ENCODE data around the gene INTS6L. TPM values are rescaled to one million over a fixed set of nuclear protein-coding genes. Genes with fewer than 3 reads are reported as not detected.

INTS6L gene
- total RNA-seq, 2 donors from 2014 or later = 8.2 to 9.1 TPM

DNA sequence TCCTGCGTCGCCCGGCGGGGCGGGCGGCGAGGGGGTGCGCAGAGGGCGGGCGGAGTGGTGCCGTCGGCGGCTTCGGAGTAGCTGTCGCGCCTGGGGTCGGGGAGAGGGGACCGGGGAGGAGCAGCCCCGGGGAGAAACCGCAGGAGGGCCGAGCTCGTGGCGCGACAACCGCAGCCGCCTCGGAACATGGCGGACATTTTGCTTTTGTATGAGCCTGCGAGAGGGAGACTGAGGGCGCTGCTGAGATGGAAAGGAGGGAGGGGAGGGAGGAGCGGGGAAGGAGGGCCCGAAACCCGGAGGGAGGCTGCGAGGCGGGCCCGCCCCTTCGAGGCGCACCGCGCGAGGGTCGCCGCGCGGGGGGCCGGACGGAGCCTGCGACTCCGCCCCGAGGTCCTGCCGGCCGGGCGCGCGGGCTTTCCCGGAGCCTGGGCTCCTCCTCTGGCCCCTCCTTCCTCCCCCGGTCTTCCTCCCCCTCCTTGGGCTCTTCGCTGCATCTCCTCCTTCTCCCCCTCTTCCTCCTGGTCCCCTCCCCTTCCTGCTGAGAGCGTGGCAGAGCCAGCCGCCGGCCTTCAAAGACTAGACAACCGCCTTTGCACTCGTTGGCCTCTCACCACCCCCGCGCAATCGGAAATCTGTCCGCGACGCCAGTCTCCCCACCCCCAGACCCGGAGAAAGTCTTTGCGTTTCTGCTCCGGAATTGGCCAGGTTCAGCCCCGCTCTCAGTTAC, 1.1 kb downstream of the INTS6L start:
- DNase-seq (ENCODE audit: low spot score) = peak; percentile 95
- intact Hi-C loops (cut with DNase I) = no loop called here

DNA sequence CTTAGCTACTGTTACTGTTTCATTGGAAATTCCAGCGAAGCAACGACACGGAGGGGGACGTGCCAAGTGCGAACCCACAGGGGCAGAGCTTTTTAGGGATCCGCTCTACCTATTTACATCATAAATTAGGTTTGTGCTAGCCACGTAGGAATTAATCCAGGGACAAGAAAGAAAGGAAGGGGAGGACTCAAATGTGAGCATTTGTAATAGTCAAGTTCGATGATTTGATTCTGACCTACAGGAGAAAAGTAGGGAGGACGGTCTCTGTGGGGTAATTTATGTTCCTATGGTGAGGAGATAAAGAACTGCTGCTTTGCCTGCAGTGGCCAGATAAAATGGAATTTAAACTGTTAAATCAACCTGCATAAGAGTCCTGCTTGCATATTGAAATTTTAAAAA, 1.7 kb downstream of the INTS6L start:
- intact Hi-C loops (cut with DNase I) = no loop called here

GRCh38 chrX:135522878-135523693, 2.6 kb downstream of the INTS6L start:
- no peak for DNase-seq (ENCODE audit: low spot score)
- intact Hi-C loops (cut with DNase I) = no loop called here

More for the DNA sequence above, 1.7 kb downstream of the INTS6L start:
- no peak for DNase-seq (ENCODE audit: low spot score)

- DNase-seq (ENCODE audit: low spot score) = no peak
- intact Hi-C loops (cut with DNase I) = no loop called here
These were observed 7.8 kb downstream of the INTS6L start for GRCh38 chrX:135528254-135528653.

GRCh38 chrX:135528756-135529155, 8.3 kb downstream of the INTS6L start:
- intact Hi-C loops (cut with DNase I) = no loop called here
- DNase-seq (ENCODE audit: low spot score) = no peak

DNA sequence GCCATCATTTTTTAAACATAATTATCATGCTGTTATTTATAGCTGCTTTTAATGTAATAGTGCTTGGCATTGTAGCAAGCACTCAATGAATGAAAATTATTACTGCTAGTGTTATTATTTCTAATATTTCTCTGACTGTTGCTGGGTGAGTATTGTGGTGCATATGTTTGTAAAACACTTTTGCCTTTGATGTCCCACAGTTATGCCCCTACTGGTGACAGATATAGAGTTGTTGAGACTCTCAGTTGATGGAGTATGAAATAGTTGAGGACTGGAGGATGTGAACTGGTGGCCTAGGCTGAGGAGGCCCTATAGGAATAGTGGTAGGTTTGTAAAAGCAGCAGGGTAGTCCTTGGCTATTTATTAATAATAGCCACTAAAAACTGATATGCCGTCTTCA, 9.6 kb downstream of the INTS6L start:
- no peak for DNase-seq (ENCODE audit: low spot score)
- intact Hi-C loops (cut with DNase I) = no loop called here

GRCh38 chrX:135531813-135532212, 11.4 kb downstream of the INTS6L start:
- no peak for DNase-seq (ENCODE audit: low spot score)
- intact Hi-C loops (cut with DNase I) = no loop called here

- intact Hi-C loops (cut with DNase I) = no loop called here
- DNase-seq (ENCODE audit: low spot score) = no peak
These were observed 14.8 kb downstream of the INTS6L start for GRCh38 chrX:135535077-135535940.

- intact Hi-C loops (cut with DNase I) = no loop called here
- no peak for DNase-seq (ENCODE audit: low spot score)
These were observed 16.4 kb downstream of the INTS6L start for GRCh38 chrX:135536877-135537276.

DNA sequence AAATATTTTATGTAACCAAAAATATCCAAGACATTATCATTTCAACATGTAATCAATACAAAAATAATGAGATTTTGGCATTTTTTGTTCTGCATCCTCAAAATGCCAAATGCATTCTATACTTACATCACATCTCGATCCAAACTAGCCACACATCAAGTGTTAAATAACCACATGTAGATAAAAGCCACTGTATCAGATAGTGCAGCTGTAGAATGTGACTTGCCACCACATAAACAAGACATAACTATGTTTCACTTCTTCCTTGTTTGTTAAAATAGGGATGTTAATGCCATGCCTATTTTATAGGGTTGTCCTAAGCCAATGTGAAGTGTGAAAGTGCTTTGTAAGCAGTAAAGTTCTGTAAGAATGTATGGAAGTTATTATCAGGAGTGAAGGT, 20.9 kb downstream of the INTS6L start:
- intact Hi-C loops (cut with DNase I) = no loop called here

GRCh38 chrX:135543172-135543571, 22.7 kb downstream of the INTS6L start:
- DNase-seq (ENCODE audit: low spot score) = no peak
- intact Hi-C loops (cut with DNase I) = no loop called here

More for the DNA sequence above, 20.9 kb downstream of the INTS6L start:
- DNase-seq (ENCODE audit: low spot score) = no peak

GRCh38 chrX:135543924-135544323, 23.5 kb downstream of the INTS6L start:
- intact Hi-C loops (cut with DNase I) = no loop called here
- DNase-seq (ENCODE audit: low spot score) = no peak

DNA sequence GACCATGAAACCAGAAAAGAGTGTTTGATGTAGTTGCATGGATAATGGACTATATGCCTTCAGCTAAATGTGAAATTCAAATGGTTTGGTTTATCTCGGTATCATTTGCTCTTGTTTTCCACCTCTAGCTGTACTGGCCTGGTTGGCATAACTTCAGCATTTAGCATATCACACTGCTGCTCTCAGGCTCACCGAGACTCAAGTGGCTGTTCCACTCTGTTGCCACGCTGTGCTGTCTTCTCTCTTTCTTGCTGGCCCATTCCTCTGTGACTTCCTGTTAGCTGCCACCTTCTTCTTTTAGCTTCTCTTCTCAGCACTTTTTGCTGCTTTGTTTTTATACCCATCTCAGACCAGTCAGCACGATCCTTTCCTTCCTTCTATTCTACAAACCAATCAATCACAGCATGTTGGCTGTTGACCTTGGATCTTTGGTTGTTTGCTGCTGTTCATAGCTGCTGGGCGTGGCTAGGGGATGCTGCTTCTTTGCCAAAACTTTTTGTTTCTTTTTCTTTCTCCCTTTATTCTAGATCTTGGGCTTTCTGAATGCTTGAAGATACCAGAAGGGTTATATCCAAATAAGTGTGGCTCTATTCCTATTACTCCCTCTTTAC, 24.0 kb downstream of the INTS6L start:
- no peak for DNase-seq (ENCODE audit: low spot score)
- intact Hi-C loops (cut with DNase I) = no loop called here

DNA sequence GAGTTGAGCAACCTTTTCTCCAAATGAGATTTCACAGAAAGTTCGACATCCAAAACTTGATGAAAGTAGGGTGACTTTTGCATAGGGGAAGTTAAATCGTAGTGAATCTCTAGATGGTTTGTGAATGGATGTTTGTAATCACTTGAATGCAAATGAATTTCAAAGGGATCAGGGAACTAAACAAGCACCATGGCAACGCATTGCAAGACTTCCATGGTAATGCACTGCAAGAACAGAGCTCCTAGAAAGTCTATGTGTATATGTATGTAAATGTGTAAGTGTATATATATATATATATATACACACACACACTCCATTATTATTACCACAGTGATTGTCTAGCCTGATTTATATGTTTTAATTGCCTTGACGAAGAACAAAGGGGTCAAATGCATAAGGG, 27.3 kb downstream of the INTS6L start:
- no peak for DNase-seq (ENCODE audit: low spot score)
- intact Hi-C loops (cut with DNase I) = no loop called here

DNA sequence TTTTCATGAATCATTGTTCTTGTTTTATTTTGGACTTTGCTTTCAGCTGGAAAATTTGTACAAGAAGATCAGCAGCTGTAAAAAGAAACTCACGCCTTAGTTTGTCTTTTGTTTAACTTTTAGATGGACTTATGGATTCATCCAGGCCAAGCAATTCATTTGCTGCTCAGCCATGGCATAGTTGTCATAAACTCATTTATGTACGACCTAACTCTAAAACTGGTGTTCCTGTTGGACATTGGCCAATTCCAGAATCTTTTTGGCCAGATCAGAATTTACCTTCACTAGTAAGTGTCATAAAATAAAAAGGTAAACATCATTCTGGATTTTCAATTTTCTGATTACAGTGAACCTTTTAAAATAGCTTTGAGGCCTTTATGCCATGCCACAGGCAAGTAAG, 29.1 kb downstream of the INTS6L start:
- no peak for DNase-seq (ENCODE audit: low spot score)
- intact Hi-C loops (cut with DNase I) = no loop called here

DNA sequence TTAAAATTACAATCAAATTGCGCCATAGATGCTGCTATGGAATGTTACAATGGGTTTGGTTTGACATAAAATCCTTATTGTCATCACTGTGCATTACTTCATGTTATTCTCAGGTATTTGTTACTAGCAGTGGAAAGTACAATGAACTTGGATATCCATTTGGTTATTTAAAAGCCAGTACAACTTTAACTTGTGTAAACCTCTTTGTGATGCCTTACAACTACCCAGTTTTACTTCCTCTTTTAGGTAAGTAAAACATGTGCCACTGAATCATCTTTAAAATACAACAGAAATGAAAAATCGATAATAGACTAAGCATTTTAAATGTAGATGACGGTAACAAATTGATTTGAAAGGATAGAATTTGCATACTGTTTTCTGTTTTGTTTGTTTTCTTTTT, 35.6 kb downstream of the INTS6L start:
- no peak for DNase-seq (ENCODE audit: low spot score)
- intact Hi-C loops (cut with DNase I) = no loop called here

DNA sequence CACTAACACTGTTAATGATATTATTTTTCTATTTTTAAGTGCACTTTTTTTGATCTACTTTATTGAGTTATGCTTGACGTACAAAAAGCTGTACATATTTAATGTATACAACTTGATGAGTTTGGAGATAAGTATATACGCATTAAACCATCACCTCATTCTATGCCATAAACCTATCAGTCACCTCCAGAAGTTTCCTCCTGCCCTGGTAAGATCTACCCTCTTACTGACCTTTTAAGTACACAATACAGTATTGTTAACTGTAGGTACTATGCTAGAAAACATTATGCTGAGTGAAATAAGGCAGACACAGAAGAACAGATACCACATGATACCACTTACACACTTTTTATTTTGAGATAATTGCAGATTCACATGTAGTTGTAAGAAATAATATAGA, 36.9 kb downstream of the INTS6L start:
- intact Hi-C loops (cut with DNase I) = no loop called here
- no peak for DNase-seq (ENCODE audit: low spot score)

GRCh38 chrX:135572436-135572835, 52.0 kb downstream of the INTS6L start:
- DNase-seq (ENCODE audit: low spot score) = no peak
- intact Hi-C loops (cut with DNase I) = no loop called here

DNA sequence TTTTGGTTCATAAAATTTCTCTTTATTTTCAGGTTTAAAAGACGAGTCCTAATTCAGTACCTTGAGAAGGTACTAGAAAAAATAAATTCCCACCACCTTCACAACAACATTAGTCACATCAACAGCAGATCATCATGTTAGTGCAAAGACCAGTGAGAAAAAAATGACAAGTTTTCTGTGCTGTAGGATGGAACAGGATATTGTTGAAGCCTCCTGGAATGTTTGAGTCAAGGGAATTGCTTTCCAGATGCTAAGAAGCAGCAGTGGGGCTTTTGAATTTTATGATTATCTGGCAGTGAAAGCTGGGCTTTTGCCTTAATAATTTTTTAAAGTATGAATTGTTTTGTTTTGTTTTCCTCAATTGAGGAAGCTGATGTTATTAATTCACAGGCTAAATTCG, 61.0 kb downstream of the INTS6L start:
- intact Hi-C loops (cut with DNase I) = loop anchor here in 1 of 2 donors (10.0 kb wide), 1 partner anchor 97 kb away; no protein-coding TSS in a partner anchor
- DNase-seq (ENCODE audit: low spot score) = no peak
